GM18870 (cell line): ENCODE results near the gene ADCY9.
"Not testable (repeated sequence)": the region's sequence is repeated elsewhere in the genome, so short reads cannot be mapped to it uniquely, and the experiment has no call there.

Experiments used
- ATAC-seq: cut with Tn5 transposase; IDR thresholded peaks from one replicate; pipeline ENCODE4 v1.9.1; 2021; ENCODE audit warnings: moderate library complexity; ENCODE audit not compliant: unreplicated experiment

The ADCY9 gene

DNA sequence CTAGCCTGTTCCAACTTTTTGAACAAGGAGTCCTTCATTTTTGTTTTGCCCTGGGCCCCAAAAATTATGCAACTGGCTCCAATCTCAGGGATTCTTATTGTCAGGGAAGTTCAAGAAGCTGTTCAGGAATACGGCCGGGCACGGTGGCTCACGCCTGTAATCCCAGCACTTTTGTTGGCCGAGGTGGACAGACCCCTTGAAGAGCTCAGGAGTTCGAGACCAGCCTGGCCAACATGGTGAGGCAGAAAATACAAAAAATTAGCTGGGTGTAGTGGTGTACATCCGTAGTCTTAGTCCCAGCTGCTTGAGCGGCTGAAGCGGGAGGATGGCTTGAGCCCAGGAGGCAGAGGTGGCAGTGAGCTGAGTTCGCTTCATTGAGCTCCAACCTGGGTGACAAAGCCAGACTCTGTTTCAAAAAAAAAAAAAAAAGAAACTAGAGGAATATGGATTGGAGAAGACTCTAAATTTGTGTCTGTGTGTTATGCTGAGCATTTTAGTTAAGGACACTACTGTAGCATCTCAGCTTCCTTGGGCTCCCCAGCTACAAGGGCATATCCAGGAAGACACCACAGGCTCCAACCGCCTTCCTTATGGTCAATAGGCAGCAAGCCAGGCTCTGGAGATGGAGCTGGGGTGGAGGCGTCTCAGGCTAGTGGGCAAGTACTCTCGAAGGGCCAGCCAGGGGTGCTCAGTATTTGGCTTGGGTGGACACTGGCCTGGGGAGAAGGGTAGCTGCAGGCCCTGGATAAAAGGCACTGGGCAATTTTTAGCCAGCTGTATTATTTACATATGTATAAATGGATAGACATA, 179.0 kb downstream of the ADCY9 start:
- no peak for ATAC-seq

DNA sequence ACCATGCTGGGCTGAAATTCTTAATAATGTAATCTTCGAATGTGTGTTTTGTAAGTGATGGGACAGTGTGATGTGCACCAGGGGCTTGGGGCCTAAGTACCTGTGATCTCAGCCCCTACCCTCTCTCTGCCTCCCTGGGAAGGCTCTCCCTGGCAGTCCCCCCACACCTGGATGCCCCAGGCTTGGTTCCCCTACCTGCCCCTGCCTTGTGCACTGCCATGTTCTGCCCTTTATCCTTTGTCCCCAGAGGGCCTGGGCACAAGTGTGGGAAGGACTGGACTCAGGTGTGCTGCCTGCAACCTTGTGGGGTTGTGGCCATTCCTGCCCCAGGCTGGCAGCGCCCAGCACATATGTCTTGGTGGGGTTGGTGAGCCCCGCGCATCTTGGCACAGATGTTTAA, 180.3 kb downstream of the ADCY9 start:
- ATAC-seq, result no peak

GRCh38 chr16:3934491-3935181, 181.6 kb downstream of the ADCY9 start:
- ATAC-seq, result no peak

- ATAC-seq, result not testable (repeated sequence)
These were observed 189.1 kb downstream of the ADCY9 start for GRCh38 chr16:3927147-3927546.

DNA sequence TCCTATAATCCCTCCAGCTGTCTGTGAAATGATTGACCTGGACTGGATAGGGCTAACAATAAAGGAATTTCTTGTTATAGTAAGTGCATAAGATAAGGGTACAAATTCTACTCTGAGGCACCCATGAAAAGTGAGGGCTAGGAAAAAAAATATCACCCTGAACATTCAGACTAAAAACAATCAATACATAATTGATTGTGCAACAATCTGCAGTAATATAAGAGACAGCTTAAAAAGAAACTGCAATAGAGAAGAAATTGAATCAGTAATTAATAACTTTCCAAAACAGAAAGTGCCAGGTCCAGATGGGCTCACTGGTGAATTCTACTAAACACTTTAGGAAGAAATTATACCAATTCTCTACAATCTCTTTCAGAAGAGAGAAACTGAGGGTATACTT, 191.5 kb downstream of the ADCY9 start:
- ATAC-seq, result no peak

DNA sequence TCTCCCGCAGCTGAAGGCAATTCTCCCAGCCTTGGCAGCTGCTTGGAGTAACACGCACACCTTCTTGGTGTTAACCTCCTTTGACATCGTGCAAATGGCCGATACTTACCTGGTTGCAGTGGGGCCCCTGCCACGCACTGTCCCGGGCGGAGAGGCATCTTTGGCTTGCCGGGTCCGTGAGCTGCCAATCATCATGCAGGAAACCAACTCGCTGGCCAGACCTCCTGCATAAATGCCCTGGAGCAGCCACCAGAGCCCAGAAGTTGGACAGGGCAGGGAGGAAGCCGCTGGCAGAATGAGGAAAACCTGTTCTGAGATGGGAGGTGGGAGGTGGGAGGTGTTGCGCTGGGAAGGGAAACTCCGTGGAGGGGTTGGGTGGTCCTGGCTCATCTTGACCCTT, 194.0 kb downstream of the ADCY9 start:
- ATAC-seq, result no peak

- no peak for ATAC-seq
These were observed 196.0 kb downstream of the ADCY9 start for GRCh38 chr16:3920206-3920605.

GRCh38 chr16:3919413-3919812, 196.8 kb downstream of the ADCY9 start:
- ATAC-seq, result no peak

- no peak for ATAC-seq
These were observed 200.6 kb downstream of the ADCY9 start for GRCh38 chr16:3915426-3916260.

DNA sequence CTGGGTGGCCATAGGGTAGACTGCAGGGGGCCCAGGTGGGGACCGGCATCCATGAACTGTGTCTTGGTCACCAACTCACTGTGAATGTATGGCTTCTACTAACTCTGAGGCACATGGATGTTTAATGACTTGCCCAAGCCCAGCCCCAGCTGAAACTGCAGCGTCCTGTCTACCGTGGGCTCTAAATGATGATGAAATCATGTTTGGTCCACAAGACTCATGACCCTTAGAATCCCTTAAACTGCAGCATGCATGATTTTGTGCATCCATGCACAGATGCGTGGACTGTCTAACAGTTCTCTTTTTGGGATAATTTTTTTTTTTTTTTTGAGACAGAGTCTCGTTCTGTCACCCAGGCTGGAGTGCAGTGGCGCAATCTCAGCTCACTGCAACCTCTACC, 203.3 kb downstream of the ADCY9 start:
- no peak for ATAC-seq
